Right ventricle myocardium inferior (tissue), 1 donor: ENCODE measurements around the gene JAG1. TPM values are rescaled to one million over a fixed set of nuclear protein-coding genes. Genes with fewer than 3 reads are reported as not detected.
"Not testable (repeated sequence)": the region's sequence is repeated elsewhere in the genome, so short reads cannot be mapped to it uniquely, and the experiment has no call there.

ENCODE experiments used
- ATAC-seq: fragments of 200-7000 bp; cut with Tn5 transposase; one replicate; pipeline ENCODE4 v1.9.1; 2020; ENCODE audit warnings: mild to moderate bottlenecking, moderate library complexity
- DNase-seq: peaks from one replicate; pipeline ENCODE4 v3.0.0; 2021; ENCODE audit errors: missing footprints
- intact Hi-C: fragments of 100-400 bp; cut with DNase I; formaldehyde crosslinking; loops from one replicate; pipeline ENCODE4 v1.11.0; 2022
- total RNA-seq: library from RNA; stranded (reverse); fragmentation: NEBNext Ultra II Directional; extraction: Animal tissue kit (Norgen Biotek cat#: 25700); gene quantifications from one replicate; pipeline ENCODE4 v1.2.1, GENCODE V29; 2021
- donor health status: DM: no; HTN: yes; CAD: no; lungs with severe emphysema.

The JAG1 gene
- total RNA-seq, 1 donor from 2014 or later, result 24.4 TPM

- intact Hi-C loops, result loop anchor here (2.0 kb wide), 1 partner anchor 75 kb away; no protein-coding TSS in a partner anchor
- no peak for ATAC-seq
- DNase-seq, result no peak
These were observed 39.6 kb downstream of the JAG1 start for GRCh38 chr20:10634211-10634610.

- no peak for ATAC-seq
- DNase-seq, result no peak
- intact Hi-C loops, result loop anchor here (2.0 kb wide), 1 partner anchor 75 kb away; no protein-coding TSS in a partner anchor
These were observed 40.1 kb downstream of the JAG1 start for GRCh38 chr20:10633718-10634117.

- intact Hi-C loops, result no loop called here
- ATAC-seq, result no peak
- no peak for DNase-seq
These were observed 40.9 kb downstream of the JAG1 start for GRCh38 chr20:10632721-10633509.

- intact Hi-C loops, result no loop called here
- ATAC-seq (no peak), DNase-seq (no peak)
These were observed 42.7 kb downstream of the JAG1 start for GRCh38 chr20:10631126-10631525.

- no peak for ATAC-seq
- intact Hi-C loops, result no loop called here
- DNase-seq, result no peak
These were observed 43.7 kb downstream of the JAG1 start for GRCh38 chr20:10629946-10630650.

- peak; percentile 79 for ATAC-seq
- no peak for DNase-seq
- intact Hi-C loops, result no loop called here
These were observed 46.9 kb downstream of the JAG1 start for GRCh38 chr20:10626896-10627295.

GRCh38 chr20:10625641-10626040 lies 48.2 kb downstream of the JAG1 start:
- DNase-seq, result no peak
- no peak for ATAC-seq
- intact Hi-C loops, result no loop called here

- ATAC-seq, result peak; percentile 84
- intact Hi-C loops, result no loop called here
- DNase-seq, result no peak
These were observed 51.0 kb downstream of the JAG1 start for GRCh38 chr20:10622657-10623418.

- ATAC-seq (no peak), DNase-seq (no peak)
- intact Hi-C loops, result no loop called here
These were observed 52.6 kb downstream of the JAG1 start for GRCh38 chr20:10621149-10621548.

- ATAC-seq (no peak), DNase-seq (no peak)
- intact Hi-C loops, result loop anchor here (10.0 kb wide), 1 partner anchor 145 kb away; no protein-coding TSS in a partner anchor
These were observed 54.4 kb downstream of the JAG1 start for GRCh38 chr20:10619427-10619826.

- no peak for ATAC-seq
- no peak for DNase-seq
- intact Hi-C loops, result loop anchor here (10.0 kb wide), 1 partner anchor 144 kb away; no protein-coding TSS in a partner anchor
These were observed 55.1 kb downstream of the JAG1 start for GRCh38 chr20:10618611-10619245.

GRCh38 chr20:10617549-10618133 lies 56.2 kb downstream of the JAG1 start:
- DNase-seq, ATAC-seq: not testable (repeated sequence)
- intact Hi-C loops, result loop anchor here (10.0 kb wide), 1 partner anchor 143 kb away; no protein-coding TSS in a partner anchor

- DNase-seq (no peak), ATAC-seq (no peak)
- intact Hi-C loops, result loop anchor here (10.0 kb wide), 1 partner anchor 141 kb away; no protein-coding TSS in a partner anchor
These were observed 57.6 kb downstream of the JAG1 start for GRCh38 chr20:10616212-10616611.

GRCh38 chr20:10613911-10614310 lies 59.9 kb downstream of the JAG1 start:
- ATAC-seq (no peak), DNase-seq (no peak)
- intact Hi-C loops, result loop anchor here (5.0 to 10.0 kb wide), 2 partner anchors 38 to 139 kb away; no protein-coding TSS in a partner anchor

GRCh38 chr20:10613426-10613825 lies 60.4 kb downstream of the JAG1 start:
- not testable (repeated sequence) for ATAC-seq, DNase-seq
- intact Hi-C loops, result loop anchor here (5.0 to 10.0 kb wide), 2 partner anchors 39 to 139 kb away; no protein-coding TSS in a partner anchor

GRCh38 chr20:10611357-10611756 lies 62.4 kb downstream of the JAG1 start:
- ATAC-seq (peak; percentile 47), DNase-seq (peak; percentile 73)
- intact Hi-C loops, result loop anchor here (5.0 to 10.0 kb wide), 2 partner anchors 41 to 137 kb away; no protein-coding TSS in a partner anchor

- peak; percentile 76 for ATAC-seq
- DNase-seq, result peak; percentile 77
- intact Hi-C loops, result loop anchor here (5.0 to 10.0 kb wide), 2 partner anchors 42 to 135 kb away; no protein-coding TSS in a partner anchor
These were observed 63.5 kb downstream of the JAG1 start for GRCh38 chr20:10610251-10610650.

- intact Hi-C loops, result loop anchor here (5.0 to 10.0 kb wide), 2 partner anchors 43 to 135 kb away; no protein-coding TSS in a partner anchor
- ATAC-seq (peak; percentile 57), DNase-seq (no peak)
These were observed 64.0 kb downstream of the JAG1 start for GRCh38 chr20:10609770-10610169.
